ENCODE results near the gene COA8.
A peak's percentile ranks its signal among the peaks of the same experiment; 100 is the strongest.

COA8 gene

GRCh38 chr14:103624860-103625259, 62.1 kb downstream of the COA8 start:
- Histone ChIP-seq H3K27me3 (ENCODE audit: control insufficient read depth in 1 of 2, insufficient read depth in 2 of 2, low read length in 2 of 2) (no peaks in the 10 kb centered on the region), H3K9me3 (ENCODE audit: control insufficient read depth in 1 of 2, low read length in 2 of 2) (no peaks in the 10 kb centered on the region), H3K4me1 (ENCODE audit: control insufficient read depth in 1 of 2, insufficient read depth in 2 of 2, low read length in 2 of 2) (peaks cover 21 to 22% of the 10 kb centered on the region in 2 donors), H3K27ac (ENCODE audit: low read depth, low read length) (peak overlapping the region; percentile 10), H3K4me3 (ENCODE audit: low read depth in 1 of 2, low read length in 2 of 2) (no peak overlapping the region), H3K36me3 (ENCODE audit: control insufficient read depth in 1 of 2, insufficient read depth in 2 of 2, low read length in 2 of 2) (no peaks in the 10 kb centered on the region), H3K9ac (ENCODE audit: low read depth in 1 of 2, low read length in 2 of 2) (no peak overlapping the region)

GRCh38 chr14:103625356-103626095, 62.8 kb downstream of the COA8 start:
- Histone ChIP-seq H3K27ac (ENCODE audit: low read depth, low read length) (peak overlapping the region; percentile 10), H3K36me3 (ENCODE audit: control insufficient read depth in 1 of 2, insufficient read depth in 2 of 2, low read length in 2 of 2) (no peaks in the 10 kb centered on the region), H3K27me3 (ENCODE audit: control insufficient read depth in 1 of 2, insufficient read depth in 2 of 2, low read length in 2 of 2) (no peaks in the 10 kb centered on the region), H3K4me3 (ENCODE audit: low read depth in 1 of 2, low read length in 2 of 2) (no peak overlapping the region), H3K9ac (ENCODE audit: low read depth in 1 of 2, low read length in 2 of 2) (no peak overlapping the region), H3K4me1 (ENCODE audit: control insufficient read depth in 1 of 2, insufficient read depth in 2 of 2, low read length in 2 of 2) (peaks cover 27 to 29% of the 10 kb centered on the region in 2 donors), H3K9me3 (ENCODE audit: control insufficient read depth in 1 of 2, low read length in 2 of 2) (no peaks in the 10 kb centered on the region)

GRCh38 chr14:103626146-103626850, 63.5 kb downstream of the COA8 start:
- Histone ChIP-seq H3K27ac (ENCODE audit: low read depth, low read length) (no peak overlapping the region), H3K4me3 (ENCODE audit: low read depth in 1 of 2, low read length in 2 of 2) (no peak overlapping the region), H3K36me3 (ENCODE audit: control insufficient read depth in 1 of 2, insufficient read depth in 2 of 2, low read length in 2 of 2) (no peaks in the 10 kb centered on the region), H3K9me3 (ENCODE audit: control insufficient read depth in 1 of 2, low read length in 2 of 2) (no peaks in the 10 kb centered on the region), H3K4me1 (ENCODE audit: control insufficient read depth in 1 of 2, insufficient read depth in 2 of 2, low read length in 2 of 2) (peaks cover 31 to 32% of the 10 kb centered on the region in 2 donors), H3K27me3 (ENCODE audit: control insufficient read depth in 1 of 2, insufficient read depth in 2 of 2, low read length in 2 of 2) (no peaks in the 10 kb centered on the region), H3K9ac (ENCODE audit: low read depth in 1 of 2, low read length in 2 of 2) (no peak overlapping the region)

GRCh38 chr14:103627073-103628025, 64.6 kb downstream of the COA8 start:
- H3K4me1 ChIP-seq (ENCODE audit: control insufficient read depth in 1 of 2, insufficient read depth in 2 of 2, low read length in 2 of 2), result peaks cover 37% of the 10 kb centered on the region in 2 donors

GRCh38 chr14:103628221-103628683, 65.5 kb downstream of the COA8 start:
- H3K9me3 ChIP-seq (ENCODE audit: control insufficient read depth in 1 of 2, low read length in 2 of 2), result no peaks in the 10 kb centered on the region
- H3K27ac ChIP-seq (ENCODE audit: low read depth, low read length), result peak overlapping the region; percentile 96
- H3K4me1 ChIP-seq (ENCODE audit: control insufficient read depth in 1 of 2, insufficient read depth in 2 of 2, low read length in 2 of 2), result peaks cover 37% of the 10 kb centered on the region in 2 donors
- H3K27me3 ChIP-seq (ENCODE audit: control insufficient read depth in 1 of 2, insufficient read depth in 2 of 2, low read length in 2 of 2), result no peaks in the 10 kb centered on the region
- H3K4me3 ChIP-seq (ENCODE audit: low read depth in 1 of 2, low read length in 2 of 2), result peak overlapping the region; percentile 71 to 83
- peak overlapping the region; percentile 92 for H3K9ac ChIP-seq (ENCODE audit: low read depth in 1 of 2, low read length in 2 of 2)
- H3K36me3 ChIP-seq (ENCODE audit: control insufficient read depth in 1 of 2, insufficient read depth in 2 of 2, low read length in 2 of 2), result peaks cover 0 to 2% of the 10 kb centered on the region in 2 donors

More at GRCh38 chr14:103627073-103628025, 64.6 kb downstream of the COA8 start:
- peak overlapping the region in 1 of 2 donors; percentile 71 for H3K4me3 ChIP-seq (ENCODE audit: low read depth in 1 of 2, low read length in 2 of 2)
- peaks cover 0 to 2% of the 10 kb centered on the region in 2 donors for H3K36me3 ChIP-seq (ENCODE audit: control insufficient read depth in 1 of 2, insufficient read depth in 2 of 2, low read length in 2 of 2)
- H3K9me3 ChIP-seq (ENCODE audit: control insufficient read depth in 1 of 2, low read length in 2 of 2), result no peaks in the 10 kb centered on the region
- H3K27me3 ChIP-seq (ENCODE audit: control insufficient read depth in 1 of 2, insufficient read depth in 2 of 2, low read length in 2 of 2), result no peaks in the 10 kb centered on the region
- H3K9ac ChIP-seq (ENCODE audit: low read depth in 1 of 2, low read length in 2 of 2), result peak overlapping the region; percentile 92
- peak overlapping the region; percentile 96 for H3K27ac ChIP-seq (ENCODE audit: low read depth, low read length)

GRCh38 chr14:103628684-103629502, 66.1 kb downstream of the COA8 start, which contains the start of gene KLC1:
Gene KLC1, plus strand, starts transcription at chr14:103629211. Its CDS starts 25,354 bp downstream, at chr14:103654565.
- Histone ChIP-seq H3K9ac (ENCODE audit: low read depth in 1 of 2, low read length in 2 of 2) (peak within 1 kb of the TSS; percentile 92), H3K27ac (ENCODE audit: low read depth, low read length) (peak within 1 kb of the TSS; percentile 96), H3K27me3 (ENCODE audit: control insufficient read depth in 1 of 2, insufficient read depth in 2 of 2, low read length in 2 of 2) (no peaks in the 10 kb centered on the region), H3K4me3 (ENCODE audit: low read depth in 1 of 2, low read length in 2 of 2) (peak within 1 kb of the TSS; percentile 71 to 83), H3K9me3 (ENCODE audit: control insufficient read depth in 1 of 2, low read length in 2 of 2) (no peaks in the 10 kb centered on the region), H3K36me3 (ENCODE audit: control insufficient read depth in 1 of 2, insufficient read depth in 2 of 2, low read length in 2 of 2) (peaks cover 0 to 2% of the 10 kb centered on the region in 2 donors), H3K4me1 (ENCODE audit: control insufficient read depth in 1 of 2, insufficient read depth in 2 of 2, low read length in 2 of 2) (peaks cover 34 to 35% of the 10 kb centered on the region in 2 donors)

- peak overlapping the region; percentile 92 for H3K9ac ChIP-seq (ENCODE audit: low read depth in 1 of 2, low read length in 2 of 2)
- peaks cover 31 to 32% of the 10 kb centered on the region in 2 donors for H3K4me1 ChIP-seq (ENCODE audit: control insufficient read depth in 1 of 2, insufficient read depth in 2 of 2, low read length in 2 of 2)
- H3K27me3 ChIP-seq (ENCODE audit: control insufficient read depth in 1 of 2, insufficient read depth in 2 of 2, low read length in 2 of 2), result no peaks in the 10 kb centered on the region
- peaks cover 0 to 4% of the 10 kb centered on the region in 2 donors for H3K36me3 ChIP-seq (ENCODE audit: control insufficient read depth in 1 of 2, insufficient read depth in 2 of 2, low read length in 2 of 2)
- H3K9me3 ChIP-seq (ENCODE audit: control insufficient read depth in 1 of 2, low read length in 2 of 2), result no peaks in the 10 kb centered on the region
- peak overlapping the region; percentile 96 for H3K27ac ChIP-seq (ENCODE audit: low read depth, low read length)
- H3K4me3 ChIP-seq (ENCODE audit: low read depth in 1 of 2, low read length in 2 of 2), result peak overlapping the region; percentile 71 to 83
These were observed 66.9 kb downstream of the COA8 start for GRCh38 chr14:103629503-103630121.

- no peaks in the 10 kb centered on the region for H3K27me3 ChIP-seq (ENCODE audit: control insufficient read depth in 1 of 2, insufficient read depth in 2 of 2, low read length in 2 of 2)
- peaks cover 0 to 8% of the 10 kb centered on the region in 2 donors for H3K36me3 ChIP-seq (ENCODE audit: control insufficient read depth in 1 of 2, insufficient read depth in 2 of 2, low read length in 2 of 2)
- no peaks in the 10 kb centered on the region for H3K9me3 ChIP-seq (ENCODE audit: control insufficient read depth in 1 of 2, low read length in 2 of 2)
- H3K4me1 ChIP-seq (ENCODE audit: control insufficient read depth in 1 of 2, insufficient read depth in 2 of 2, low read length in 2 of 2), result peaks cover 23 to 24% of the 10 kb centered on the region in 2 donors
- peak overlapping the region in 1 of 2 donors; percentile 92 for H3K9ac ChIP-seq (ENCODE audit: low read depth in 1 of 2, low read length in 2 of 2)
- H3K27ac ChIP-seq (ENCODE audit: low read depth, low read length), result no peak overlapping the region
- peak overlapping the region; percentile 71 to 83 for H3K4me3 ChIP-seq (ENCODE audit: low read depth in 1 of 2, low read length in 2 of 2)
These were observed 67.8 kb downstream of the COA8 start for GRCh38 chr14:103630364-103631108.
